Upper lobe of left lung (tissue), 6 donors: ENCODE results near the gene SYNE3. TPM values are rescaled to one million over a fixed set of nuclear protein-coding genes. Genes with fewer than 3 reads are reported as not detected.

Experiments
- ATAC-seq, 2 donors: fragments of 200-7000 bp; cut with Tn5 transposase; one replicate each; pipeline ENCODE4 v1.9.1; 2022; ENCODE audit warnings: mild to moderate bottlenecking in 2 of 2, moderate library complexity in 2 of 2; ENCODE audit not compliant: low FRiP score in 2 of 2
- DNase-seq, 2 donors: peaks; one replicate each; pipeline ENCODE4 v3.0.0-alpha.2; 2019 to 2020
- H3K27ac ChIP-seq, 4 donors: fragments of 200-600 bp; sonication (generic); one replicate each; pipeline ENCODE4 v1.5.1; 2016 to 2019
- H3K27me3 ChIP-seq, 4 donors: fragments of 200-600 bp; sonication (generic); one replicate each; pipeline ENCODE4 v1.5.1; 2017 to 2019
- H3K36me3 ChIP-seq, 4 donors: fragments of 200-600 bp; sonication (generic); one replicate each; pipeline ENCODE4 v1.5.1; 2016 to 2019
- H3K4me1 ChIP-seq, 4 donors: fragments of 200-600 bp; sonication (generic); one replicate each; pipeline ENCODE4 v1.5.1; 2018 to 2019
- H3K4me3 ChIP-seq, 4 donors: fragments of 200-600 bp; sonication (generic); one replicate each; pipeline ENCODE4 v1.5.1; 2017 to 2019; ENCODE audit warnings: mild to moderate bottlenecking in 2 of 4, moderate library complexity in 1 of 4
- H3K9me3 ChIP-seq, 4 donors: fragments of 200-600 bp; sonication (generic); one replicate each; pipeline ENCODE4 v1.5.1; 2018 to 2019
- CTCF ChIP-seq, 6 experiments: fragments of 450-650 bp in 4 of 6; fragments of 200-600 bp in 2 of 6; sonication (generic) in 2 of 6; IDR thresholded peaks; one replicate each; pipeline ENCODE4 v1.5.1; 2016 to 2019; ENCODE audit warnings: antibody characterized with exemption in 6 of 6
- EP300 ChIP-seq, 4 donors: sonication (generic); formaldehyde crosslinking; IDR thresholded peaks; one replicate each; pipeline ENCODE4 v1.5.1; 2017; ENCODE audit warnings: antibody characterized with exemption in 4 of 4, control low read depth in 2 of 4
- POLR2A ChIP-seq, 4 donors: fragments of 450-650 bp; IDR thresholded peaks; one replicate each; pipeline ENCODE4 v1.5.1; 2016 to 2017; ENCODE audit warnings: antibody characterized with exemption in 4 of 4, mild to moderate bottlenecking in 2 of 4
- POLR2AphosphoS5 ChIP-seq, 2 donors: sonication (generic); formaldehyde crosslinking; IDR thresholded peaks; one replicate each; pipeline ENCODE4 v1.5.1; 2017; ENCODE audit warnings: antibody characterized with exemption in 2 of 2
- WGBS, 2 donors: methylation state at CpG; one replicate each; pipeline ENCODE4 v1.1.5; 2017 to 2018; 5-methylcytosine and 5-hydroxymethylcytosine counted together
- total RNA-seq, 6 donors: library from RNA; depleted of rRNA in 4 of 6; stranded (reverse); fragments of >200 nt in 4 of 6; gene quantifications; one replicate each; pipeline versions ENCODE4 v1.1.0 to v1.2.1, GENCODE V29; 2016 to 2021
- donor health status: DM: no; HTN: no; CAD: no; lungs with moderate emphysema.
- donor health status: DM: no; HTN: yes; CAD: no; lungs with severe emphysema.

SYNE3 gene
- total RNA-seq, 6 donors from 2014 or later = 15.6 to 38.8 (median 19.0) TPM

- ATAC-seq = no peak
- no peak for DNase-seq
- peaks cover 0 to 40% (median 19%) of the 10 kb centered on the region in 4 donors for H3K36me3 ChIP-seq
Observed at GRCh38 chr14:95477411-95478269, 38.8 kb downstream of the SYNE3 start.

GRCh38 chr14:95476747-95477146, 39.7 kb downstream of the SYNE3 start:
- Histone ChIP-seq H3K9me3 (no peaks in the 10 kb centered on the region), H3K36me3 (peaks cover 0 to 42% (median 19%) of the 10 kb centered on the region in 4 donors), H3K4me3 (no peak overlapping the region), H3K27ac (no peak overlapping the region), H3K4me1 (peaks cover 0 to 27% (median 6%) of the 10 kb centered on the region in 4 donors), H3K27me3 (no peaks in the 10 kb centered on the region)
- 100% methylated on average over 1 of the region's 1 CpG for WGBS, 2 donors
- DNase-seq (no peak), ATAC-seq (no peak)
- TF ChIP-seq EP300 (IDR thresholded peaks at IDR 0.05) (no peak), POLR2A (IDR thresholded peaks at IDR 0.05) (no peak), POLR2AphosphoS5 (IDR thresholded peaks at IDR 0.05) (no peak), CTCF (IDR thresholded peaks at IDR 0.05) (no peak)

More at GRCh38 chr14:95477411-95478269, 38.8 kb downstream of the SYNE3 start:
- Histone ChIP-seq H3K9me3 (no peaks in the 10 kb centered on the region), H3K4me1 (peaks cover 0 to 18% (median 7%) of the 10 kb centered on the region in 4 donors), H3K4me3 (no peak overlapping the region), H3K27ac (no peak overlapping the region), H3K27me3 (no peaks in the 10 kb centered on the region)
- WGBS, 2 donors = 82 to 84% methylated on average over 15 to 17 of the region's 17 CpGs
- TF ChIP-seq POLR2AphosphoS5 (IDR thresholded peaks at IDR 0.05) (no peak), EP300 (IDR thresholded peaks at IDR 0.05) (no peak), CTCF (IDR thresholded peaks at IDR 0.05) (no peak), POLR2A (IDR thresholded peaks at IDR 0.05) (no peak)

- ATAC-seq = no peak
- Histone ChIP-seq H3K4me1 (peaks cover 0 to 29% (median 6%) of the 10 kb centered on the region in 4 donors), H3K27ac (no peak overlapping the region), H3K27me3 (no peaks in the 10 kb centered on the region), H3K4me3 (no peak overlapping the region), H3K9me3 (no peaks in the 10 kb centered on the region), H3K36me3 (peaks cover 0 to 43% (median 19%) of the 10 kb centered on the region in 4 donors)
- TF ChIP-seq POLR2AphosphoS5 (IDR thresholded peaks at IDR 0.05) (no peak), CTCF (IDR thresholded peaks at IDR 0.05) (no peak), EP300 (IDR thresholded peaks at IDR 0.05) (no peak), POLR2A (IDR thresholded peaks at IDR 0.05) (no peak)
- 86 to 93% methylated on average over 3 to 19 of the region's 19 CpGs for WGBS, 2 donors
- peak in 1 of 2 donors; percentile 74 for DNase-seq
Observed at GRCh38 chr14:95475540-95476240, 40.8 kb downstream of the SYNE3 start.

- no peak overlapping the region for H3K4me3 ChIP-seq
- H3K27ac ChIP-seq = no peak overlapping the region
- H3K4me1 ChIP-seq = peaks cover 0 to 22% (median 4%) of the 10 kb centered on the region in 4 donors
- H3K9me3 ChIP-seq = no peaks in the 10 kb centered on the region
- no peak for TF ChIP-seq EP300 (IDR thresholded peaks at IDR 0.05)
- TF ChIP-seq CTCF (IDR thresholded peaks at IDR 0.05) = no peak
- TF ChIP-seq POLR2A (IDR thresholded peaks at IDR 0.05) = no peak
- H3K27me3 ChIP-seq = no peaks in the 10 kb centered on the region
- ATAC-seq (no peak), DNase-seq (no peak)
- H3K36me3 ChIP-seq = peaks cover 0 to 49% (median 19%) of the 10 kb centered on the region in 4 donors
- 96 to 98% methylated on average over 5 to 6 of the region's 6 CpGs for WGBS, 2 donors
Observed at GRCh38 chr14:95474941-95475340, 41.5 kb downstream of the SYNE3 start.
